PFSK-1 (cell line): ENCODE data around the gene IGDCC3.

Experiments used
- SIN3A ChIP-seq: IDR thresholded peaks from 2 replicates; pipeline ENCODE4 v1.6.1; 2012; ENCODE audit warnings: mild to moderate bottlenecking, low read length, moderate library complexity, borderline replicate concordance; ENCODE audit not compliant: insufficient read depth
- TAF1 ChIP-seq: IDR thresholded peaks from 2 replicates; pipeline ENCODE4 v1.6.1; 2012; ENCODE audit warnings: low read length, control low read depth, borderline replicate concordance; ENCODE audit not compliant: insufficient read depth

- TF ChIP-seq TAF1: no peak
- TF ChIP-seq SIN3A: no peak
Observed at GRCh38 chr15:65339920-65340319, 37.9 kb downstream of the IGDCC3 start.
